GM18909 (cell line): ENCODE data around the gene CCDC14.
"Not testable (repeated sequence)": the region's sequence is repeated elsewhere in the genome, so short reads cannot be mapped to it uniquely, and the experiment has no call there.

Experiments
- ATAC-seq: cut with Tn5 transposase; IDR thresholded peaks from one replicate; pipeline ENCODE4 v1.9.1; 2021; ENCODE audit warnings: mild to moderate bottlenecking; ENCODE audit not compliant: unreplicated experiment, poor library complexity

CCDC14 gene, protein sequence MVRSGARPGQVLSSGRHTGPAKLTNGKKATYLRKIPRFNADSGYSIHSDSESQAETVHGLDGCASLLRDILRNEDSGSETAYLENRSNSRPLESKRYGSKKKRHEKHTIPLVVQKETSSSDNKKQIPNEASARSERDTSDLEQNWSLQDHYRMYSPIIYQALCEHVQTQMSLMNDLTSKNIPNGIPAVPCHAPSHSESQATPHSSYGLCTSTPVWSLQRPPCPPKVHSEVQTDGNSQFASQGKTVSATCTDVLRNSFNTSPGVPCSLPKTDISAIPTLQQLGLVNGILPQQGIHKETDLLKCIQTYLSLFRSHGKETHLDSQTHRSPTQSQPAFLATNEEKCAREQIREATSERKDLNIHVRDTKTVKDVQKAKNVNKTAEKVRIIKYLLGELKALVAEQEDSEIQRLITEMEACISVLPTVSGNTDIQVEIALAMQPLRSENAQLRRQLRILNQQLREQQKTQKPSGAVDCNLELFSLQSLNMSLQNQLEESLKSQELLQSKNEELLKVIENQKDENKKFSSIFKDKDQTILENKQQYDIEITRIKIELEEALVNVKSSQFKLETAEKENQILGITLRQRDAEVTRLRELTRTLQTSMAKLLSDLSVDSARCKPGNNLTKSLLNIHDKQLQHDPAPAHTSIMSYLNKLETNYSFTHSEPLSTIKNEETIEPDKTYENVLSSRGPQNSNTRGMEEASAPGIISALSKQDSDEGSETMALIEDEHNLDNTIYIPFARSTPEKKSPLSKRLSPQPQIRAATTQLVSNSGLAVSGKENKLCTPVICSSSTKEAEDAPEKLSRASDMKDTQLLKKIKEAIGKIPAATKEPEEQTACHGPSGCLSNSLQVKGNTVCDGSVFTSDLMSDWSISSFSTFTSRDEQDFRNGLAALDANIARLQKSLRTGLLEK

DNA sequence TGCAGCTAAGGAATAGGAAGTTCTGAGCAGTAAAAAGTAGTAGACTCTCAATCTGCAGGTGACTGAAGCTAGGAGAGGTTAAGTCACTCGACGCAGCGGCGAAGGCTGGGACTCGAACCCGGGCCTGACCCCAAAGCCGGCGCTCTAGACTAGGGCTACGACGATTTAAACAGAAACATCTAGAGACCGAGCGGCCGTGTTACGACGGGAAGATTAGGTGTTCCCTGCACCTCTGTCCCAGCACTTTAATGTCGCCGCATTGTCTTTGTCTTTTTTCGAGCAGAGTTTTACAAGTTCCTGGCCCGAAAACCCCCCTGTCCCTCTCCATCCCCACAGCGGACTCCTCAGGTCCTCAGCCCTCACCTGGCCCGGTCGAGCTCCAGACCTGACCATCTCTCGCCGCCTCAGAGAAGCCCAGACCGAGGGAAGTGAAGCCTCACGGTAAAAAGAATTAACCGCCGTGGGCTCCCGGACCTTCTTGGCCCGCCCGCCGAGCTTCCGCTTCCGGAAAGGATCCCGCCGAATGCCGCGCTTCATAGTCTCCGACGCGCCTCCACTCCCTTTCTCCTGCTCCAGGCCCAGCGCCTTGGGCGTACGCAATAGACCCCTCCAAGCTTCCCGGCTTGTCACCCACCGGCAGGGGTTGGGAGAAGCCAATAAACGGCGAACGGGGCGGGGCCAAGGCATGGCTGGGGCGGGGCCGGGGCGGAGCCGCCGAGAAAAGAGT lies at the start of gene CCDC14:
Gene CCDC14, minus strand, starts transcription at position 449 of the 727 bp plus-strand sequence. Its CDS starts 56 bp downstream, at position 393.
- peak; percentile 79 for ATAC-seq

DNA sequence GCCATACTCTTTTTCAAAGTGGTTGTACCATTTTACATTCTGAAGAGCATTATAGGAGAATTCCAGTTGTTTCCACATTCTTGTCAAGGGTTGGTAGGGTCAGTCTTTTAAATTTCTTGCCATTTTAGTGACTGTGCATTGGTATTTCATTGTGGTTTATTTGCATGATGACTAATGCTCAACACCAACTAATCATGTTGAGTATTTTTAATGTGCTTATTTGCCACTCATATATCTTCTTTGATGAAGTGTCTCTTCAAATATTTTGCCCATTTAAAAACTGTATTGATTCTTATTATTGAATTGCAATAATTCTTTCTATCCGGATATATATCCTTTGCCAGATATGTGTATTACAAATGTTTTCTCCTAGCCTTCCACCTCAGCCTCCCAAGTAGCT lies 47.3 kb upstream of the CCDC14 start:
- not testable (repeated sequence) for ATAC-seq

DNA sequence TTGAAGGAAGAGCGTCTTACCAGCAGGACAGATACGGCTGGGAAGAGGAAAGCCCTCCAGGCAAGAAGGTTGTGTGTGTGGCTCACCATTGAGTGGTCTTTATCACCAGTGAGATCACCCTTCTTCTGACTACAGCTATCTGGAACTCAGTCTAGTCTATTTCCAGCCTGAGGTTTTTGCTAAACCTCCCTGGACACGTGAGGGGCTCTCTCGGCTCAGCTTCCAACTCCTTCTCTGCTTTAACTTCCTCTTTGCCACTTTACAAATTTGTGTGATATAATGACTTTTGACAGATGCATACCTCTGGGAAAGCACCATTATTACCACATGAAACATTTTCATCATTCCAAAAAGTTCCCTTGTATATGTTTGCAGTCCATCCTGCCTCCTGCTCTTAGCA lies 46.2 kb upstream of the CCDC14 start:
- no peak for ATAC-seq

DNA sequence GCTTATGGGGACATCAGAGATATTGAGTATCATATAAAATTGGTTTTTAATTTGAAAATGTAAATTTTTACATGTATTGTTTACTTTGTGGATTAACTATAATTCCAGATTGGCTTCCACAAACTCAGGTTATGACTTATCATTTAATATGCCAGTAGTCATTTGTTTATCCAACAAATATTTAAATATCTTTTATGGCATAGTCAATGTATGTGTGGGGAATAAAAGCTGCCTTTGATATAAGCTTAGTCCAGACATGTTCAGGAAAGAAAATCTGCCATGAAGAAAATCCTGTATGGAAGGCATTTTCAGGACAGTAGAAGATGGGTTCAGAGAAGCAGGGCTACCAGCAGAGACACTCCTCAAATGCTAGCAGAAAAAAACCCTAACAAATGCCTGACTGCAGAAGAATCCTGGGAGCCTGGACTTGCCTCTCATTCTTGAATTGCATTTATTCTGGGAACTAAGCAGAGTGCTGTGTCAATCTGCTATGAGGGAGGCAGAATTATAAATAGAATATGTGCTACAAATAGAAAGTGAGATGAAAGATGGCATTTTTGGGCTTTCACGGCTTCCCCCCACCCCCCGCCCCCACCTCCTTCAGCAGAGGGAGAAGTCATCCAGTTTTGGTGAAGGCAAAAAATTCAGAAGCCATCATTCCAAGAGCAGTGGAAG lies 41.5 kb upstream of the CCDC14 start:
- not testable (repeated sequence) for ATAC-seq

DNA sequence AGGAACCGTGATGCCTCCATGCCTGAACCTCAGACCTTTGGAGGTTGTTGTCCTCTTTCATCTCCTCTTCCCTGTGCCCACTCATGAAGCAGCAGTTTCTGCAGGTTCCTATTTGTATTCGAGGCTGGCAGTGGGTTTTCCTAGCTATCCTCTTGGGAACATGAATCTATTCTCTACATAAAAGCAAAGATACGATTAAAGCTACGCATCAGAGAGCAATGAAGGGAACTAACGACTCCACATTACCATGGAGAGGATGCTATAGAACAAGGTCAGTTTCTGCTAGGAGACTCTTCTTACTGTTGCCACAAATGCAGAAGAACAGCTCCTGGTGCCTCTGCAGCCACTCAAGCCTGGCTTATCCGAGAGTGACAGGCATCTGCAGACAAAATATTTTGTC lies 40.3 kb upstream of the CCDC14 start:
- ATAC-seq, result not testable (repeated sequence)

DNA sequence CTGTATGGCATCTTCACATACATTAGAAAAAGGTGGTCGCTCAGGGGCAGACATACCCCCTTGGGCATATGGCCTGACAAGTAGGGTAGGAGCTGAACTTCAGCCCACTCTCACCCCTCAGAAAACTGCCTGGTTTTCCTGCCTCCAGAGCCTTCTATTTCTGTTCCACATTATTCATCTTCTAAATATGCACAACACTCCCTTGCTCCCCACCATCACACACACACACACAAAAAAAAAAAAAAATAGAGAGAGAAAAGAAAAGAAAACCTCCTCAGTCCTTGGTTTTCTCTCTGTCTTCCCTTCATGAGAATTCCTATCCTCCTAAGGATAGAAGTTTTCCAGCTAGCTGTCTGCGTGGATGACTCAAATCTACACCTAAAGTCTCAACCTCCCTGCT lies 36.5 kb upstream of the CCDC14 start:
- ATAC-seq, result no peak

DNA sequence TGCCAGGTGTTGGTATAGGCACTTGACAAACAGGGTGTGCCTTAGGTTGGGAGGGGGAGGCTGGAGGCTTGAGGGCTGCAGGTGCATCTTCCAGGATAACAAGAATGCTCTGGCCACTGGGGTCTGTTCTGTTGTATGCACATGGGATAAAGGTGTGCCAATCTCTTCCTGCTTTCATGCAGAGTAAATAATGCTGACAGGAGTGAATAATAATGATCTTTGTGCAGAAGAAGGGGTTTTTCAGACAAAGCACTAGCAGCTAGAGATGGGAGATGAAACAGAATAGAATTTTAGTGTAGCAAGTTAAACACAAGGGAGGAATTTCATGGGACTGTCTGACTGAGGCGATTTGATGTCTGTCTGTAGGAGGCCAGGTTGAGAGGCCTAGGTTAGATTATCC lies 32.8 kb upstream of the CCDC14 start:
- ATAC-seq, result no peak

DNA sequence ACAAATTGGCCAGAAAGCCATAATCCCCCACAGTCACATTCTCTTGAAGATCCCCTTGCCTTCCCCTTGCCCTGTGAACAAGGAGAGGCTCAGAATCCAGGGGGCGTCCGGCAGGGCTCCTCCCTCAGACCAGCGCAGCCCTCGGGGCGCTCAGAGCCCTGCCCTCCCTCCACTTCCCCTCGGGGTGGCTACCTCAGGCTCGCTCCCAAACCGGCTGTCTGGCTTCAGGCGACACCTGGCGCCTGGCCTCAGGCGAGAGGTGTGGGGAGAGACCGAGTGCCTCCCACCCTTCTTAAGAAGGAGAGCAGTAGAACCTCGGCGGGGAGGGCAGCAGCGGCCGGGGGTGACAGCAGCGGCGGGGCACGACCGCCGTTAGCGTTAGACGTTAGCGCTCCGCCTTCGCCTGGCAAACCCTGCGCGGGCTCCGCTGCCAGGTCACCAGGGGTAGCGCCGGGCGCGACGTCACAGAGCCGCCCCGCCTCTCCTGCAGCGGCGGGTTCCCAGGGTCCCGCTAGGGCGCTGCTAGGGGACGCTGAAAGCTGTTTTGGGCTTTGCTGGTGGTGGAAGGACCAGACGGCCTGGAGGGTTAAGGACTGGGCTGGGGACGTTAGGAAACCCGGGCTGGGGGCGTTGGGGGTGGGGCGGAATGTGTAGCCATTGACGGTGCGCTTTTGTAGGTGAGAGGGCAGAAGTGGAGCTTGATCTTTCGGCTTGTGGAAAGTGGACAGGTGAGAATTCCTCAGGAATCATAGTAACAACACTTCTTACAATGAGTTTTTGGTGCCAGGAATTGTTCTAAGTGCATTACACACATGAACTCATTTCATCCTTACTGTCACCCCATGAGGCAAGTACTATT lies 30.9 kb upstream of the CCDC14 start, which contains the start of gene ROPN1:
Gene ROPN1, minus strand, starts transcription at position 395 of the 859 bp plus-strand sequence. CDS start 11,643 bp downstream, outside the sequence.
- ATAC-seq, result peak; percentile 50

DNA sequence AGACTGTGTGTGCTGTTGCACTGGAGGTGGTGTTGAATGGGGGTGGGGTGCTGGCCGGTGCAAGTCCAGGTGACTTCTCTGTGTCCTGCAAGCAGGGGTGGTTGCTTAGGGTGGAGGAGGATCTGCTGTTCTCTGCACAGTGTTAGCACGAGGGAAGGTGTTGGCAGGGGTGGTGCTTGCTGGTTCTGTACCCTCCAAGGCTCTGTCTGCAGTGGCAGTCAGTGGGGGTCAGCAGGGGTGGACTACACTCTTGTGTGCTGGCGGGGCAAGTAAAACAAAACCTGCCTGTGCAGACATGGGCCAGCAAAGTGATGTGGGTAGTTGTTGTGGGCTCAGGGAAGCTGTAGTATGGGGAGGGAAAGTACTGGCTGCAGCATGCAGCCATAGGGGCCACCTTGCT lies 25.4 kb upstream of the CCDC14 start:
- no peak for ATAC-seq

DNA sequence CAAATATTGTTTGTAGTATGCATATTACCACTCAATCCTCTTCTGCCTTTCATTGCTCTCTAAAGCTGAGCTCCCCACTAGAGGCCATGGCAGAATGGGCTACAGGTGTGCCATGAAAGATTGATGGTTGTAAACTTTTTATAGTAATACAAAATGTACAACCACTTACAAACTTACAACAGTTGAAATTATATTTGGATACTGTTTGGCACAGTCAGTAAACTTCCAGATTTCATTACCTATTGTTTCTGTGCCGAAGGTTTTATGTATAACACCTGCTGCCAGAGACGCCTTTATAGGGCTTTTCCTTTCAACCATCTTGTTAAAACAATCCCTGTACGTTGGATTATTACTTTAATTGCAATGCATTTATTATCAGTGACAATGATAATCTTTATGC lies 23.9 kb upstream of the CCDC14 start:
- no peak for ATAC-seq

DNA sequence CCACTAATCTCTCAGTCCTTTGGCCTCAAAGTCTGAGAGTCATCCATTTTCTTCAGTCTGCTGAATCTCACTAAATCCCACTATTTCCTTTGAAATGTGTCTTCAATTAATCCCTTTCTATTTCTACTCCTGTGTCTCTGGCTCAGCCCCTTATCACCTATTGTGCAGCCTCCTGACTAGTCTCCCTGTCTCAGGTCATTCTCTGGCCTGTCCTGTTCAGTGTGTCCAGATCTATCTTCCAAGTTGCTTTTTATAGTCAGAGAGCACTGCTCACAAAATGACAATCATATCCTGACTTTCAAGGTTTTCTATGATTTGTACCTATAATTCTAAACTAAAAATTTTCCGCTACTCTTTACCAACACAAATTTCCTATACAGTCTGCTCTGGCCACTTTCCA lies 23.3 kb upstream of the CCDC14 start:
- ATAC-seq, result no peak

DNA sequence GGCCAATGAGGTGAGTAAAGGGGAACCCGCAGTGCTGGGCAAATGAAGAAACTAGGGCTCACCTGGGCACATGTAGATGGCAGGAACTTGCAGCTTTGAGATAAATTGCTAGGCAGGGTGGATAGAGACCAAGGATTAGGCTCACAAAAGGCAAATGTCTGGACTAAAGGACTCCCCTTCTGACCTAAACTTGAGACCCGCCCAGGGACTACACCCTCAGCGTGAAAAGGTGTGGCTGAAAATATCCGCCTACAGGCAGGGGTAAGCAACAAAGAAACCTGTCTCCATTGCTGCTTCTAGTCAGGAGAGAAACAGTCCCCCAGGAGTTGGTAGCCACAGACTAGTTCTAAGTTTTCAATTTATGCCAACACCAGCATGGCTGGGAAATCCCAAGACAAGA lies 20.3 kb upstream of the CCDC14 start:
- not testable (repeated sequence) for ATAC-seq

DNA sequence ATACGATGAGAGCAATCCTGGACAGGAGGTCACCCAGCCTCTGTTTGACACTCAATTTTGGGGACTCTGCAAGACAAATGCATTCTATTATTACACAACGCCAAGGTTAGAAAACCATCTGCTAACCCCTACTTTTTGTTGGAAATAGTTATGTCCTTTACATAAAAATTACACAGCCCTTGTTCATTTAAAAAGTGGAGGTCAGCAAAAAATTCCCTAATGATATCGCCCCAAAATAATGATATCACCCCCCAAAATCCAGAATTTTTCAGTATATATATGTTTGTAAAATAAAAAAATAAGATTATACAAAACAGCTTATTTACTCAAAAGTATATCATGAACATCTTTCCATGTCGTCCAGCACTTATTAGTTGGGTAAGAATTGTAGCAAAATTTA lies 19.5 kb upstream of the CCDC14 start:
- no peak for ATAC-seq

DNA sequence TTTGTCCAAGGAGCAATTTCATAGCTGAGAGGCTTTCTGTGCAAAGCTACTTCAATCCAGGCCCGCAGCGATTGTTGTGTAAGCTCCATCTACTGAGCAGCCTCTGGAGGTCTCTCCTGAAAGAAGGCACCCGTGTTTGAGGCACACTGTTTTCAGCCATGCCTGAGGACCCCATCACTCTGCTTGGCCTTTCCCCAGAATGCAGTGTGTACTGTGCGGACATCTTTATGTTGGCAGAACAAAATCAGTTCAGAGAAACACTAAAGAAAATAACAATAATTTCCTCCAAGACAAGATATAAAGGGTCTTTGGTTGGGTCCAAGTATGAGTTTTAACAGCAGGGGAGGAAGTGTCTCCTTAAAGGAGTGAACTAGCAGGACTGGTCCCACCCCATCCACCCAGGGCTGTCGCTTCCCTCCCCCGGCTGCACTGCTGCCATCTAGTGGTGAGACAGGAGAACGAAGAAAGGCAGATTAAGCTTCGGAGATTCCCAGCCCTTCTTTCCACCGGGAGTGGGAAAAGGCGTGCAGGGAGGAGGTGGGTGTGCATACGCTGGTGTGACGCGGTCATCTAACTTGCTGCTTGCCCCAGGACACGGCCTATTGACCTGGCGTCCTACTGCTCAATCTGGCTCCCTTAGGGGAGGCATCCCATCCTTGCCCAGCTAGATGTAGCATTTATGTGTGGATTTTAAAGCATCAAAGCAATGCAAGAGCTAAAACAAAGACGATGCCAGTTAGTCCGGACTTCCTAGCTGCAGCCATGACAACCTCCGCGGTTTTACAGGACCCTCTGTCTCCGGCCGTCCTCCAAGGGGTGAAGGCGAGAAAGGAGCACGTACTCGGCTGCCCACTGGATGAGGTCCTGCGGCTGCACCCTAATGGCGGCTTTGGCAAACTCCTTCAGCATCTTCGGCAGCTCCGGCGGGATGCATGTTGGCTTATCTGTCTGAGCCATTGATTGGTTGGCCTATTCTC lies 18.8 kb upstream of the CCDC14 start:
- ATAC-seq, result not testable (repeated sequence)

DNA sequence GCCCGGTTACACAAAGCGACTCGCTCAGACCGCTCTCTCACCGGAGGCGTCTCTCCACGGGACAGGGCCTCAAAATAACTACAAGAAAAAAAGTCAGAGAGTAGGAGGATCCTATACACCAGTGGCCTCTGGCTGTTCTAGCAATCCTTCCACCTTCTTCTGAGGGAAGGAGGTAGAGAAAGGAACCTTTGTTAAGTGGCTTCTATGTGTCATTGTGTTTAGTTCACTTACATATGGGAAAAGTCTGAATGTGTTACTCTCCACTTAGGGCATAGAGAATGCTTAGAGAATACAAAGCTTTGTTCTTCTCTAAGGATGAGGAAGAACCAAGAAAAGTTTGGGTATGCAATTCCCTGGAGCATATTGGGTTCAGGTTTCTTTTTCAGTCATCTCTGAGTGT lies 15.9 kb upstream of the CCDC14 start:
- ATAC-seq, result not testable (repeated sequence)

DNA sequence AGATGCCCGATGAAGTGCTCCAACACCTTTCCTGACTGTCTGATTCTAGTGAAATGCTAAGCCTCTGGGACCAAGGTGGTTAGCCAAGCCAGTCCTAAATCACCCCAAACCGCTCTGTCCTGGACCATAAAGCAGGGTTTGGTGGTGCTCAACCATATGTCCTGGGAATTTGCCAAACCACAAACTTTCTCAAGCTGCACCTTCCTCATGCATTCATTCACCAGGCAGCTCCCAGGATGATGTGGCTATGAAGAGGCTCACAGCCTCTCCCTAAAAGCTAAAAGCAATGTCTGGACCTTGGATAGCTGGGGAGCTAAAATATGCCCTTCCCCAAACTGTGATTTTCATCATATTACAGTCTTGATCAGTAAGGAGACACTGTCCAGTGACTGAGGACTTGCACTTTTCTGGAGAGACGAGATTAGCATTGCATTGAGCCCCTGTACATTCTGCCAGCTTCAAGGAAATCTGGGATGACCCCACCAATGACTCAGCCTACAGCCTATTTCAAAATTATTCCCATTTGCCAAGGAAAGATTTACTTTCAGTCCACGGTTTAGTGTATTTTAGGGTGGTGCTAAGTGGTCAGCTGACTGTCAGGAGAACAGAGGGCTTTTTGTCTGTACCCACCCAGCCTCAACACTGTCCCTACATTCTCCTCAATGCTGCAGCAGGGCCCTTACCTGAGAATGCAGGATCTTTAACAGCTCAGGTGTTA lies 15.3 kb upstream of the CCDC14 start:
- ATAC-seq, result not testable (repeated sequence)

DNA sequence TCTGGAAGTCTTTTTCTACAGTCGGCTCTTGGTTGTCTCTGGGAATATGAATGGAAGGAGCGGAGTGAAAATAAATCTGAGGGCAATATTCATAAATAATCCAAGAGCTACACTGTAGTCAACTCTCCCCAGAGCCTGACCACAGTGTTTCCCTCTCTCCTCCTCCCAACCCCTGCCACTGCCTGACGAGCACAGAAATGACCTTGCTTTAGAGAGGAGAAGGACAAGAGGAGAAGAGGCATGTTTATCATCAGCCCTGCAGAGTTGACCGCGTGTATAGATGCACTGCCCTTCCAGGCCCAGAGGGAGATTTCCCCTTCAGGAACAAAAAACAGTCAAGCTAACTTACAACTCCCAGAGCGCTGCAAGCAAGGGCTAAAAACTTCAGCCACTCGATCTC lies 14.0 kb upstream of the CCDC14 start:
- not testable (repeated sequence) for ATAC-seq
